Upper lobe of right lung (tissue), 1 donor: ENCODE results near the gene AFDN. TPM values are rescaled to one million over a fixed set of nuclear protein-coding genes. Genes with fewer than 3 reads are reported as not detected.

Experiments
- ATAC-seq: fragments of 200-7000 bp; cut with Tn5 transposase; one replicate; pipeline ENCODE4 v1.9.1; 2020; ENCODE audit warnings: mild to moderate bottlenecking, moderate library complexity
- DNase-seq: peaks from one replicate; pipeline ENCODE4 v3.0.0-alpha.2; 2020
- H3K27ac ChIP-seq: fragments of 200-600 bp; one replicate; pipeline ENCODE4 v1.8.0; 2022
- H3K27me3 ChIP-seq: fragments of 200-600 bp; one replicate; pipeline ENCODE4 v1.8.0; 2022; ENCODE audit warnings: mild to moderate bottlenecking
- H3K36me3 ChIP-seq: fragments of 200-600 bp; one replicate; pipeline ENCODE4 v1.8.0; 2022
- H3K4me1 ChIP-seq: fragments of 200-600 bp; one replicate; pipeline ENCODE4 v1.8.0; 2022
- H3K4me3 ChIP-seq: fragments of 200-600 bp; one replicate; pipeline ENCODE4 v1.8.0; 2022; ENCODE audit warnings: mild to moderate bottlenecking
- H3K9me3 ChIP-seq: fragments of 200-600 bp; one replicate; pipeline ENCODE4 v1.8.0; 2022
- intact Hi-C: fragments of 100-400 bp; cut with DNase I; formaldehyde crosslinking; loops from one replicate; pipeline ENCODE4 v1.11.0; 2022
- total RNA-seq: library from RNA; stranded (reverse); fragmentation: NEBNext Ultra II Directional; extraction: Animal tissue kit (Norgen Biotek cat#: 25700); gene quantifications from one replicate; pipeline ENCODE4 v1.2.1, GENCODE V29; 2021
- TF ChIP-seq, protein P1 (sequence below): fragments of 200-600 bp; IDR thresholded peaks from one replicate; pipeline ENCODE4 v1.8.0; 2022; ENCODE audit warnings: antibody characterized with exemption
- donor health status: DM: no; HTN: yes; CAD: no; lungs with severe emphysema.

AFDN gene
- total RNA-seq, 1 donor from 2014 or later = 179 TPM

- TF ChIP-seq, protein P1, sequence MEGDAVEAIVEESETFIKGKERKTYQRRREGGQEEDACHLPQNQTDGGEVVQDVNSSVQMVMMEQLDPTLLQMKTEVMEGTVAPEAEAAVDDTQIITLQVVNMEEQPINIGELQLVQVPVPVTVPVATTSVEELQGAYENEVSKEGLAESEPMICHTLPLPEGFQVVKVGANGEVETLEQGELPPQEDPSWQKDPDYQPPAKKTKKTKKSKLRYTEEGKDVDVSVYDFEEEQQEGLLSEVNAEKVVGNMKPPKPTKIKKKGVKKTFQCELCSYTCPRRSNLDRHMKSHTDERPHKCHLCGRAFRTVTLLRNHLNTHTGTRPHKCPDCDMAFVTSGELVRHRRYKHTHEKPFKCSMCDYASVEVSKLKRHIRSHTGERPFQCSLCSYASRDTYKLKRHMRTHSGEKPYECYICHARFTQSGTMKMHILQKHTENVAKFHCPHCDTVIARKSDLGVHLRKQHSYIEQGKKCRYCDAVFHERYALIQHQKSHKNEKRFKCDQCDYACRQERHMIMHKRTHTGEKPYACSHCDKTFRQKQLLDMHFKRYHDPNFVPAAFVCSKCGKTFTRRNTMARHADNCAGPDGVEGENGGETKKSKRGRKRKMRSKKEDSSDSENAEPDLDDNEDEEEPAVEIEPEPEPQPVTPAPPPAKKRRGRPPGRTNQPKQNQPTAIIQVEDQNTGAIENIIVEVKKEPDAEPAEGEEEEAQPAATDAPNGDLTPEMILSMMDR = peak; percentile 55
- H3K27me3 ChIP-seq = no peaks in the 10 kb centered on the region
- H3K9me3 ChIP-seq = no peaks in the 10 kb centered on the region
- H3K4me1 ChIP-seq = no peaks in the 10 kb centered on the region
- ATAC-seq = peak; percentile 52
- H3K27ac ChIP-seq = no peak overlapping the region
- no peak for DNase-seq
- peaks cover 41% of the 10 kb centered on the region for H3K36me3 ChIP-seq
- intact Hi-C loops = no loop called here
- H3K4me3 ChIP-seq = no peak overlapping the region
Measured at GRCh38 chr6:167907837-167908681, 81.3 kb downstream of the AFDN start.

GRCh38 chr6:167910007-167910406 lies 83.3 kb downstream of the AFDN start:
- intact Hi-C loops = no loop called here
- TF ChIP-seq, protein P1 = no peak
- Histone ChIP-seq H3K27me3 (no peaks in the 10 kb centered on the region), H3K9me3 (no peaks in the 10 kb centered on the region), H3K4me1 (no peaks in the 10 kb centered on the region), H3K4me3 (no peak overlapping the region), H3K36me3 (peaks cover 39% of the 10 kb centered on the region), H3K27ac (no peak overlapping the region)
- DNase-seq = no peak
- ATAC-seq = no peak

DNA sequence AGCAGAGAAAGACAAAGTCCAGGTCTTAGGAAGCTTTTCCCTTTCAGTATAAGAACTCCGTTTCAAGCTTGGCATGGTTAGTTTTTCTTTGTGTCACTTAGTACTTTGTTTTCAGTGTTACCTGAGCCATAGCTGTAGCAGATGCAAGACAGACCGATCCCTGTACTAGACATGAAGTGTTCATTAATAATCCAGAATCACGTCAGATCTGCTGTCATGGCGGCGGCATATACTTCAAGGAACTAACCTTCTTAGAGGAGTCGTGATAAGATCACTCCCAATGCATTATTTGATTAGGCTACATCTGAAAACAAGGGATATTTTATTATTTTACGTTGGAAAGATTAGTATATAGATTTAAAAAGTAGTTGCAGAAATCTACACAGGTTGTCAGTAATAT lies 83.9 kb downstream of the AFDN start:
- no peaks in the 10 kb centered on the region for H3K4me1 ChIP-seq
- intact Hi-C loops = no loop called here

GRCh38 chr6:167912494-167912893 lies 85.8 kb downstream of the AFDN start:
- H3K27ac ChIP-seq = no peak overlapping the region
- H3K4me3 ChIP-seq = no peak overlapping the region
- no peaks in the 10 kb centered on the region for H3K4me1 ChIP-seq
- DNase-seq (no peak), ATAC-seq (no peak)
- TF ChIP-seq, protein P1 = no peak
- peaks cover 52% of the 10 kb centered on the region for H3K36me3 ChIP-seq
- H3K9me3 ChIP-seq = no peaks in the 10 kb centered on the region
- no peaks in the 10 kb centered on the region for H3K27me3 ChIP-seq
- intact Hi-C loops = no loop called here

More for the DNA sequence above, 83.9 kb downstream of the AFDN start:
- Histone ChIP-seq H3K27ac (no peak overlapping the region), H3K27me3 (no peaks in the 10 kb centered on the region), H3K9me3 (no peaks in the 10 kb centered on the region), H3K4me3 (no peak overlapping the region), H3K36me3 (peaks cover 39% of the 10 kb centered on the region)
- TF ChIP-seq, protein P1 = no peak
- DNase-seq (no peak), ATAC-seq (no peak)

- Histone ChIP-seq H3K9me3 (no peaks in the 10 kb centered on the region), H3K27me3 (no peaks in the 10 kb centered on the region), H3K27ac (no peak overlapping the region), H3K4me1 (no peaks in the 10 kb centered on the region), H3K4me3 (no peak overlapping the region), H3K36me3 (peaks cover 63% of the 10 kb centered on the region)
- TF ChIP-seq, protein P1 = no peak
- no peak for ATAC-seq
- intact Hi-C loops = no loop called here
- DNase-seq = no peak
Measured at GRCh38 chr6:167913699-167914098, 87.0 kb downstream of the AFDN start.
